ENCODE data around the gene HIBCH. TPM values are rescaled to one million over a fixed set of nuclear protein-coding genes. Genes with fewer than 3 reads are reported as not detected.
"Not testable (repeated sequence)": the region's sequence is repeated elsewhere in the genome, so short reads cannot be mapped to it uniquely, and the experiment has no call there.

HIBCH gene
- total RNA-seq, 3 donors from 2014 or later (not counting 1 experiment from before 2014, with no cell fraction given), result 19.3 to 31.4 (median 21.6) TPM

GRCh38 chr2:190270298-190270697, 49.3 kb downstream of the HIBCH start:
- WGBS (ENCODE audit: insufficient coverage), result 86% methylated on average over 1 of the region's 3 CpGs
- no peaks in the 10 kb centered on the region for H3K36me3 Mint-ChIP-seq

GRCh38 chr2:190269699-190270098, 49.9 kb downstream of the HIBCH start:
- DNase-seq; ATAC-seq; H3K4me3 ChIP-seq (ENCODE audit: low read length); H3K36me3 Mint-ChIP-seq; H3K9me3 Mint-ChIP-seq; H3K27me3 Mint-ChIP-seq (ENCODE audit: low read depth in 2 of 2); H3K9me3 ChIP-seq (ENCODE audit: control insufficient read depth, insufficient read depth, low read length); H3K4me3 Mint-ChIP-seq; intact Hi-C loops (cut with micrococcal nuclease); H3K4me1 ChIP-seq (ENCODE audit: control insufficient read depth, insufficient read depth, low read length); H3K27me3 ChIP-seq (ENCODE audit: control insufficient read depth, insufficient read depth, low read length); H3K36me3 ChIP-seq (ENCODE audit: control insufficient read depth, insufficient read depth, low read length); H3K27ac Mint-ChIP-seq; H3K27ac ChIP-seq (ENCODE audit: low read length): not testable (repeated sequence)
- WGBS (ENCODE audit: insufficient coverage), result 100% methylated on average over 3 of the region's 3 CpGs
- peaks cover 7 to 17% of the 10 kb centered on the region in 2 donors for H3K4me1 Mint-ChIP-seq

More at GRCh38 chr2:190270298-190270697, 49.3 kb downstream of the HIBCH start:
- Histone ChIP-seq H3K9me3 (ENCODE audit: control insufficient read depth, insufficient read depth, low read length) (no peaks in the 10 kb centered on the region), H3K36me3 (ENCODE audit: control insufficient read depth, insufficient read depth, low read length) (no peaks in the 10 kb centered on the region), H3K27me3 (ENCODE audit: control insufficient read depth, insufficient read depth, low read length) (no peaks in the 10 kb centered on the region), H3K4me1 (ENCODE audit: control insufficient read depth, insufficient read depth, low read length) (no peaks in the 10 kb centered on the region), H3K4me3 (ENCODE audit: low read length) (no peak overlapping the region), H3K27ac (ENCODE audit: low read length) (no peak overlapping the region)
- ATAC-seq (no peak), DNase-seq (no peak)
- H3K27ac Mint-ChIP-seq, result no peak overlapping the region
- TF ChIP-seq CTCF (IDR thresholded peaks at IDR 0.05), result no peak
- intact Hi-C loops (cut with micrococcal nuclease), result no loop called here
- peaks cover 7 to 17% of the 10 kb centered on the region in 2 donors for H3K4me1 Mint-ChIP-seq
- H3K4me3 Mint-ChIP-seq, result no peak overlapping the region
- peaks cover 0 to 1% of the 10 kb centered on the region in 2 donors for H3K9me3 Mint-ChIP-seq
- no peaks in the 10 kb centered on the region for H3K27me3 Mint-ChIP-seq (ENCODE audit: low read depth in 2 of 2)

- no peak overlapping the region for H3K27ac ChIP-seq (ENCODE audit: low read length)
- no peaks in the 10 kb centered on the region for H3K36me3 ChIP-seq (ENCODE audit: control insufficient read depth, insufficient read depth, low read length)
- Mint-ChIP-seq H3K9me3 (peaks cover 0 to 3% of the 10 kb centered on the region in 2 donors), H3K4me1 (peaks cover 3 to 13% of the 10 kb centered on the region in 2 donors), H3K4me3 (no peak overlapping the region), H3K27me3 (ENCODE audit: low read depth in 2 of 2) (no peaks in the 10 kb centered on the region), H3K27ac (no peak overlapping the region), H3K36me3 (no peaks in the 10 kb centered on the region)
- H3K4me1 ChIP-seq (ENCODE audit: control insufficient read depth, insufficient read depth, low read length), result no peaks in the 10 kb centered on the region
- intact Hi-C loops (cut with micrococcal nuclease), result no loop called here
- no peak for DNase-seq
- no peak overlapping the region for H3K4me3 ChIP-seq (ENCODE audit: low read length)
- TF ChIP-seq CTCF (IDR thresholded peaks at IDR 0.05), result no peak
- H3K9me3 ChIP-seq (ENCODE audit: control insufficient read depth, insufficient read depth, low read length), result no peaks in the 10 kb centered on the region
- WGBS (ENCODE audit: insufficient coverage), result 89% methylated on average over 3 of the region's 4 CpGs
- no peak for ATAC-seq
- H3K27me3 ChIP-seq (ENCODE audit: control insufficient read depth, insufficient read depth, low read length), result no peaks in the 10 kb centered on the region
Measured at GRCh38 chr2:190267302-190267701, 52.3 kb downstream of the HIBCH start.

GRCh38 chr2:190266314-190266713, 53.3 kb downstream of the HIBCH start:
- Histone ChIP-seq H3K27ac (ENCODE audit: low read length) (no peak overlapping the region), H3K36me3 (ENCODE audit: control insufficient read depth, insufficient read depth, low read length) (no peaks in the 10 kb centered on the region), H3K4me3 (ENCODE audit: low read length) (no peak overlapping the region), H3K27me3 (ENCODE audit: control insufficient read depth, insufficient read depth, low read length) (no peaks in the 10 kb centered on the region), H3K9me3 (ENCODE audit: control insufficient read depth, insufficient read depth, low read length) (no peaks in the 10 kb centered on the region), H3K4me1 (ENCODE audit: control insufficient read depth, insufficient read depth, low read length) (no peaks in the 10 kb centered on the region)
- peaks cover 0 to 3% of the 10 kb centered on the region in 2 donors for H3K9me3 Mint-ChIP-seq
- 97% methylated on average over 7 of the region's 9 CpGs for WGBS (ENCODE audit: insufficient coverage)
- ATAC-seq (no peak), DNase-seq (no peak)
- intact Hi-C loops (cut with micrococcal nuclease), result no loop called here
- TF ChIP-seq CTCF (IDR thresholded peaks at IDR 0.05), result no peak
- H3K27ac Mint-ChIP-seq, result no peak overlapping the region
- no peaks in the 10 kb centered on the region for H3K27me3 Mint-ChIP-seq (ENCODE audit: low read depth in 2 of 2)
- peaks cover 0 to 5% of the 10 kb centered on the region in 2 donors for H3K4me1 Mint-ChIP-seq
- no peaks in the 10 kb centered on the region for H3K36me3 Mint-ChIP-seq
- H3K4me3 Mint-ChIP-seq, result no peak overlapping the region
